B cell (primary cell): ENCODE data around the gene ZNF763.

Experiments used
- CTCF ChIP-seq: fragments of 200-600 bp; IDR thresholded peaks from one replicate; pipeline ENCODE4 v1.8.0; 2022; ENCODE audit warnings: antibody characterized with exemption, mild to moderate bottlenecking
- EZH2 ChIP-seq: IDR thresholded peaks from 2 replicates; pipeline ENCODE4 v1.6.1; 2012; ENCODE audit warnings: borderline replicate concordance, low read depth, mild to moderate bottlenecking, moderate library complexity, low read length; ENCODE audit not compliant: insufficient read depth, poor library complexity, severe bottlenecking

- TF ChIP-seq EZH2 (no peak), CTCF (no peak)
These were observed 50.3 kb downstream of the ZNF763 start for GRCh38 chr19:12015015-12015752.
